Testis (tissue), 3 donors: Measurements from ENCODE around the gene RBM41. TPM values are rescaled to one million over a fixed set of nuclear protein-coding genes. Genes with fewer than 3 reads are reported as not detected.
A peak's percentile ranks its signal among the peaks of the same experiment; 100 is the strongest.

Experiments
- DNase-seq: peaks from one replicate; pipeline ENCODE4 v3.0.0-alpha.2; 2019
- H3K27ac ChIP-seq, 2 donors: fragments of 200-600 bp; sonication (generic); one replicate each; pipeline ENCODE4 v1.5.1; 2019
- H3K27me3 ChIP-seq: fragments of 200-600 bp; sonication (generic); one replicate; pipeline ENCODE4 v1.5.1; 2019
- H3K36me3 ChIP-seq: fragments of 200-600 bp; sonication (generic); one replicate; pipeline ENCODE4 v1.5.1; 2017; ENCODE audit warnings: low read depth; ENCODE audit errors: missing control alignments
- H3K4me1 ChIP-seq: fragments of 200-600 bp; sonication (generic); one replicate; pipeline ENCODE4 v1.5.1; 2019
- H3K4me3 ChIP-seq, 2 donors: fragments of 200-600 bp; sonication (generic); one replicate each; pipeline ENCODE4 v1.5.1; 2017 to 2019
- H3K9me3 ChIP-seq: fragments of 200-600 bp; sonication (generic); one replicate; pipeline ENCODE4 v1.5.1; 2017
- POLR2A ChIP-seq: fragments of 450-650 bp; IDR thresholded peaks from one replicate; pipeline ENCODE4 v1.6.1; 2017; ENCODE audit warnings: antibody characterized with exemption, mild to moderate bottlenecking, moderate library complexity
- WGBS, 2 donors: methylation state at CpG; one replicate each; pipeline ENCODE4 v1.1.5; 2018; 5-methylcytosine and 5-hydroxymethylcytosine counted together
- intact Hi-C: fragments of 100-400 bp; cut with DNase I; formaldehyde crosslinking; loops from one replicate; pipeline ENCODE4 v1.15.1; 2023; ENCODE audit warnings: low total_unique reads
- polyA plus RNA-seq: library from polyadenylated mRNA; stranded (reverse); fragments of 350-450 nt; fragmentation: Illumina TruSeq; extraction: RNeasy Lipid Tissue Mini Kit (QIAGEN cat#74804); gene quantifications from one replicate; pipeline ENCODE4 v1.2.3, GENCODE V29; 2014; ENCODE audit warnings: low read depth, low replicate concordance; ENCODE audit not compliant: insufficient read depth
- total RNA-seq, 2 donors: library from RNA; depleted of rRNA; stranded (reverse); fragments of >200 nt; gene quantifications; one replicate each; pipeline ENCODE4 v1.2.3, GENCODE V29; 2016
- TF ChIP-seq, protein P1 (sequence below), 3 experiments: fragments of 450-650 bp in 2 of 3; fragments of 200-600 bp in 1 of 3; sonication (generic) in 1 of 3; IDR thresholded peaks; one replicate each; pipeline ENCODE4 v1.5.1; 2016 to 2019; ENCODE audit warnings: antibody characterized with exemption in 3 of 3, mild to moderate bottlenecking in 2 of 3, moderate library complexity in 1 of 3

Gene RBM41
- total and polyA plus RNA-seq, 3 donors from 2014 or later, result 7.0 to 41.2 (median 24.7) TPM

DNA sequence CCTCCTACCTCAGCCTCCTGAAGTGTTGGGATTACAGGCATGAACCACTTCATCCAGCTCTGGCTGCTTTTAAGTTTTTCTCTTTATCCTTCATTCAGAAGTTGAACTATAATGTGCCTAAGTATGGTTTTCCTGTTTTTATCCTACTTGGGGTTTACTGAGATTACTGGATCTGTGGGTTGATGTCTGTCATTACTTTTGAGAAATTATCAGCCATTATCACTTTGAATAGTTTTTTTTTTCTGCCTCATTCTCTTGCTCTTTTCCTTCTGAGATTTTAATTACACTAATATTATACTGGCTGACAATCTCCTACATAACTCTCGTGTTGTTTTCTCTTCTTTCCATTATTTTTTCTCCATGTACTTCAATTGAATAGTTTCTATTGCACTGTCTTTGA lies 71.0 kb downstream of the RBM41 start:
- intact Hi-C loops, result no loop called here
- no peaks in the 10 kb centered on the region for H3K27me3 ChIP-seq
- no peaks in the 10 kb centered on the region for H3K36me3 ChIP-seq
- TF ChIP-seq POLR2A, result no peak
- TF ChIP-seq, protein P1, sequence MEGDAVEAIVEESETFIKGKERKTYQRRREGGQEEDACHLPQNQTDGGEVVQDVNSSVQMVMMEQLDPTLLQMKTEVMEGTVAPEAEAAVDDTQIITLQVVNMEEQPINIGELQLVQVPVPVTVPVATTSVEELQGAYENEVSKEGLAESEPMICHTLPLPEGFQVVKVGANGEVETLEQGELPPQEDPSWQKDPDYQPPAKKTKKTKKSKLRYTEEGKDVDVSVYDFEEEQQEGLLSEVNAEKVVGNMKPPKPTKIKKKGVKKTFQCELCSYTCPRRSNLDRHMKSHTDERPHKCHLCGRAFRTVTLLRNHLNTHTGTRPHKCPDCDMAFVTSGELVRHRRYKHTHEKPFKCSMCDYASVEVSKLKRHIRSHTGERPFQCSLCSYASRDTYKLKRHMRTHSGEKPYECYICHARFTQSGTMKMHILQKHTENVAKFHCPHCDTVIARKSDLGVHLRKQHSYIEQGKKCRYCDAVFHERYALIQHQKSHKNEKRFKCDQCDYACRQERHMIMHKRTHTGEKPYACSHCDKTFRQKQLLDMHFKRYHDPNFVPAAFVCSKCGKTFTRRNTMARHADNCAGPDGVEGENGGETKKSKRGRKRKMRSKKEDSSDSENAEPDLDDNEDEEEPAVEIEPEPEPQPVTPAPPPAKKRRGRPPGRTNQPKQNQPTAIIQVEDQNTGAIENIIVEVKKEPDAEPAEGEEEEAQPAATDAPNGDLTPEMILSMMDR (IDR thresholded peaks at IDR 0.05), result no peak
- 100% methylated on average over 1 of the region's 1 CpG for WGBS, 2 donors
- H3K27ac ChIP-seq, result no peak overlapping the region
- no peaks in the 10 kb centered on the region for H3K9me3 ChIP-seq
- H3K4me1 ChIP-seq, result no peaks in the 10 kb centered on the region
- no peak overlapping the region for H3K4me3 ChIP-seq
- no peak for DNase-seq

DNA sequence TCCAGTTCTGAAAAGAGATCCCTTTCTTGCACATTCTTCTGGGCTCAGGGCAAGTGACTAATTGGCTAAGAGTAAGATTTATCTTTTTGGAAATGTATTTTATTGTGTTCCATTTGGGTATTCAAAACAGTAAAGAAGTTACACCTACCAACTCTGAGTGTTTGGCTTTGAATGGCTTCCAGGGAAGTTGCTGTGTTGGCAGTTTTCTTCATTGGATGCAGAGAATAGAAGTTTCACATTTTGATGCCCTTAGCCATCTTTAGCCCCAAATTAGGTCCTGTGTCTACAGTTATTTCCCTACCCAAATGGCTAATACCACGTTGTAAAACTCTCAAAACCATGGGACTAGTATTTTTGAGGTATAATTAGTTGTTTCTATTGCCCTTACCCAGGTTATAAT lies 88.9 kb downstream of the RBM41 start:
- TF ChIP-seq POLR2A, result no peak
- TF ChIP-seq, protein P1 (IDR thresholded peaks at IDR 0.05), result no peak
- Histone ChIP-seq H3K9me3 (no peaks in the 10 kb centered on the region), H3K36me3 (no peaks in the 10 kb centered on the region), H3K27me3 (no peaks in the 10 kb centered on the region), H3K4me1 (no peaks in the 10 kb centered on the region), H3K27ac (no peak overlapping the region), H3K4me3 (no peak overlapping the region)
- 80 to 92% methylated on average over 1 of the region's 1 CpG for WGBS, 2 donors
- intact Hi-C loops, result no loop called here
- no peak for DNase-seq

GRCh38 chrX:107025545-107025944 lies 93.1 kb downstream of the RBM41 start:
- TF ChIP-seq, protein P1 (IDR thresholded peaks at IDR 0.05), result peak; percentile 22 to 35 (median 28)
- TF ChIP-seq POLR2A, result no peak
- Histone ChIP-seq H3K4me1 (no peaks in the 10 kb centered on the region), H3K27ac (no peak overlapping the region), H3K4me3 (no peak overlapping the region), H3K27me3 (no peaks in the 10 kb centered on the region), H3K36me3 (no peaks in the 10 kb centered on the region), H3K9me3 (no peaks in the 10 kb centered on the region)
- intact Hi-C loops, result no loop called here
- peak; percentile 14 for DNase-seq
- WGBS, 2 donors, result 33 to 55% methylated on average over 2 of the region's 2 CpGs

- Histone ChIP-seq H3K27ac (no peak overlapping the region), H3K4me1 (no peaks in the 10 kb centered on the region), H3K9me3 (no peaks in the 10 kb centered on the region), H3K27me3 (no peaks in the 10 kb centered on the region), H3K4me3 (no peak overlapping the region), H3K36me3 (no peaks in the 10 kb centered on the region)
- TF ChIP-seq POLR2A, result no peak
- TF ChIP-seq, protein P1 (IDR thresholded peaks at IDR 0.05), result no peak
- WGBS, 2 donors, result 36 to 62% methylated on average over 1 of the region's 1 CpG
- intact Hi-C loops, result no loop called here
- no peak for DNase-seq
Measured at GRCh38 chrX:107014936-107015335, 103.7 kb downstream of the RBM41 start.

Other genes starting within 250 kb of the RBM41 start
- gene RIPPLY1, start 215.5 kb downstream of the RBM41 start, total RNA-seq, result not detected
- not detected for gene RIPPLY1, start 215.5 kb downstream of the RBM41 start, polyA plus RNA-seq
- gene CLDN2, start 198.4 kb downstream of the RBM41 start, total RNA-seq, result not detected
- gene CLDN2, start 198.4 kb downstream of the RBM41 start, polyA plus RNA-seq, result 6.5 TPM
- gene MORC4, start 118.6 kb downstream of the RBM41 start, total RNA-seq, result 10 to 100 TPM; 46.0 to 51.9 TPM
- gene MORC4, start 118.6 kb downstream of the RBM41 start, polyA plus RNA-seq, result 29.4 TPM
- gene NUP62CL, start 87.6 kb upstream of the RBM41 start, total RNA-seq, result 10 to 100 TPM; 31.0 to 34.4 TPM
- gene NUP62CL, start 87.6 kb upstream of the RBM41 start, polyA plus RNA-seq, result 21.9 TPM
- 1 to 10 TPM; 2.6 to 3.0 TPM for gene DNAAF6, start 87.8 kb upstream of the RBM41 start, total RNA-seq
- gene DNAAF6, start 87.8 kb upstream of the RBM41 start, polyA plus RNA-seq, result 16.1 TPM